SK-N-SH (cell line): Measurements from ENCODE around the gene OR5A1.

Experiments used
- ELF1 ChIP-seq: IDR thresholded peaks from 2 replicates; pipeline ENCODE4 v1.4.0; 2012
- MEF2A ChIP-seq: IDR thresholded peaks from 2 replicates; pipeline ENCODE4 v1.4.0; 2012; ENCODE audit warnings: low read depth, borderline replicate concordance
- SIN3A ChIP-seq: IDR thresholded peaks from 2 replicates; pipeline ENCODE4 v1.6.1; 2012; ENCODE audit warnings: low read depth, mild to moderate bottlenecking, low read length, moderate library complexity, borderline replicate concordance
- TAF1 ChIP-seq: IDR thresholded peaks from 2 replicates; pipeline ENCODE4 v1.6.1; 2012; ENCODE audit warnings: low read depth, mild to moderate bottlenecking, low read length, moderate library complexity, borderline replicate concordance
- TF ChIP-seq, protein P1 (sequence below): fragments of 200-600 bp; sonication (generic); IDR thresholded peaks from 2 replicates; pipeline ENCODE4 v1.6.1; 2017; ENCODE audit warnings: antibody characterized with exemption, mild to moderate bottlenecking, moderate library complexity
- TF ChIP-seq, protein P2 (sequence below): IDR thresholded peaks from 2 replicates; pipeline ENCODE4 v1.4.0; 2012; ENCODE audit warnings: low read depth, borderline replicate concordance

DNA sequence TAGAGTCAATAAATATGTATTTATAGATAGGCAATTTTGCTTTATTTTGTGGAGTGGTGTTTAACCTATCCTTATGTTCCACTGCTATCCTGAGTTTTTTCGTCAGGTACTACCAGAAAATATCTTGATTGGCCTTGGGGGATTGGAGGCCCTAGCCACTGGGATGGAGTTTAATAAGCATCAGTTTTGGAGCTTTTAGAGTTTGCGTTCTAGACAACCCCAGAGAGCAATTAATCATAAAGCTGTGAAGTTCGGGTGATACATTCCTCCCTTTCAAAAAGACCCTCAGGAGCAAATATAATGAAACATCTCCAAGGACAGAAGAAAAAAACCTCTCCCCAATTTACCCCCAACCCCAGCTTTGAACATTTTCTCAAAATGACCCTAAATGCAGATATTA lies at the start of gene OR5A1:
- no peak for TF ChIP-seq SIN3A
- TF ChIP-seq TAF1, result no peak
- TF ChIP-seq, protein P1, sequence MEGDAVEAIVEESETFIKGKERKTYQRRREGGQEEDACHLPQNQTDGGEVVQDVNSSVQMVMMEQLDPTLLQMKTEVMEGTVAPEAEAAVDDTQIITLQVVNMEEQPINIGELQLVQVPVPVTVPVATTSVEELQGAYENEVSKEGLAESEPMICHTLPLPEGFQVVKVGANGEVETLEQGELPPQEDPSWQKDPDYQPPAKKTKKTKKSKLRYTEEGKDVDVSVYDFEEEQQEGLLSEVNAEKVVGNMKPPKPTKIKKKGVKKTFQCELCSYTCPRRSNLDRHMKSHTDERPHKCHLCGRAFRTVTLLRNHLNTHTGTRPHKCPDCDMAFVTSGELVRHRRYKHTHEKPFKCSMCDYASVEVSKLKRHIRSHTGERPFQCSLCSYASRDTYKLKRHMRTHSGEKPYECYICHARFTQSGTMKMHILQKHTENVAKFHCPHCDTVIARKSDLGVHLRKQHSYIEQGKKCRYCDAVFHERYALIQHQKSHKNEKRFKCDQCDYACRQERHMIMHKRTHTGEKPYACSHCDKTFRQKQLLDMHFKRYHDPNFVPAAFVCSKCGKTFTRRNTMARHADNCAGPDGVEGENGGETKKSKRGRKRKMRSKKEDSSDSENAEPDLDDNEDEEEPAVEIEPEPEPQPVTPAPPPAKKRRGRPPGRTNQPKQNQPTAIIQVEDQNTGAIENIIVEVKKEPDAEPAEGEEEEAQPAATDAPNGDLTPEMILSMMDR, result no peak
- no peak for TF ChIP-seq MEF2A
- TF ChIP-seq, protein P2, sequence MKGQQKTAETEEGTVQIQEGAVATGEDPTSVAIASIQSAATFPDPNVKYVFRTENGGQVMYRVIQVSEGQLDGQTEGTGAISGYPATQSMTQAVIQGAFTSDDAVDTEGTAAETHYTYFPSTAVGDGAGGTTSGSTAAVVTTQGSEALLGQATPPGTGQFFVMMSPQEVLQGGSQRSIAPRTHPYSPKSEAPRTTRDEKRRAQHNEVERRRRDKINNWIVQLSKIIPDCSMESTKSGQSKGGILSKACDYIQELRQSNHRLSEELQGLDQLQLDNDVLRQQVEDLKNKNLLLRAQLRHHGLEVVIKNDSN, result no peak
- TF ChIP-seq ELF1, result no peak
